ENCODE measurements around the gene PIGZ. TPM values are rescaled to one million over a fixed set of nuclear protein-coding genes. Genes with fewer than 3 reads are reported as not detected.

PIGZ gene
- total RNA-seq, 1 donor from 2014 or later = 10.2 TPM

DNA sequence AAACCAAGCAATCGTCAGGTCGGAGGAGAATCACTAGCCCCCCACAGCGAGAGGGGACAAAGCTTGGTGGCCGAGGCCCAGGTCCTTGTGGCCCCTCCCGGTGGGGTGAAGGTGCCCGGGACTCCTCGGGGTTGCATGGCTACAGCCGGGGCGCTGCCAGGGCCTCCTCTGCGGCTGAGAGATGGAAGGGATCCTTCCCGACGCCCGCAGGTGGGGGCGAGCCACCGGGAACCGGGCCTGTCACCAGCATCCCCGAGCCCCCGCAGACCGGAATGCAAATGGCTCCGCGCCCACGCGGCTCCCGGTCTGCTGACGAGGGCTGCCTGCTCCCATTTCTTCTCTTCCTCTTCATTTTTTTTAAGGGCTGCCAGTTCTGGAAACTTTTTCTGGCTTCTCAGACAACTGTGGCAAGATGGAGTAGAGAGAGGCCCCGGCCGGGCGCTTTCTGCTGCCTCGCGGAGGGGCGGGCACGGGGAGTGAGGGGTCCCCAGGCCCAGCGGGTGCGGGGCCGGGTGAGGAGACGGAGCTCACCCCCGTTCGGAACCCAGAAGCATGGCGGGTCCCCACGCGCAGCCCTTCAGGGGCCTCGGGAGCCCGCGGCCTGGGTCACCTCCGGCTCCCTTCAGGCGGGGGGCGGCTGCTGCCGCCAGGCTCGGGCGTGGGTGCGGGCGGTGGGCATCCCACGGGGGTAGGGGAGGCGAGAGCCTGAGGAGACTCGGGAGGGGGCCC, 33.5 kb upstream of the PIGZ start:
- DNase-seq (ENCODE audit: low spot score) = no peak

DNA sequence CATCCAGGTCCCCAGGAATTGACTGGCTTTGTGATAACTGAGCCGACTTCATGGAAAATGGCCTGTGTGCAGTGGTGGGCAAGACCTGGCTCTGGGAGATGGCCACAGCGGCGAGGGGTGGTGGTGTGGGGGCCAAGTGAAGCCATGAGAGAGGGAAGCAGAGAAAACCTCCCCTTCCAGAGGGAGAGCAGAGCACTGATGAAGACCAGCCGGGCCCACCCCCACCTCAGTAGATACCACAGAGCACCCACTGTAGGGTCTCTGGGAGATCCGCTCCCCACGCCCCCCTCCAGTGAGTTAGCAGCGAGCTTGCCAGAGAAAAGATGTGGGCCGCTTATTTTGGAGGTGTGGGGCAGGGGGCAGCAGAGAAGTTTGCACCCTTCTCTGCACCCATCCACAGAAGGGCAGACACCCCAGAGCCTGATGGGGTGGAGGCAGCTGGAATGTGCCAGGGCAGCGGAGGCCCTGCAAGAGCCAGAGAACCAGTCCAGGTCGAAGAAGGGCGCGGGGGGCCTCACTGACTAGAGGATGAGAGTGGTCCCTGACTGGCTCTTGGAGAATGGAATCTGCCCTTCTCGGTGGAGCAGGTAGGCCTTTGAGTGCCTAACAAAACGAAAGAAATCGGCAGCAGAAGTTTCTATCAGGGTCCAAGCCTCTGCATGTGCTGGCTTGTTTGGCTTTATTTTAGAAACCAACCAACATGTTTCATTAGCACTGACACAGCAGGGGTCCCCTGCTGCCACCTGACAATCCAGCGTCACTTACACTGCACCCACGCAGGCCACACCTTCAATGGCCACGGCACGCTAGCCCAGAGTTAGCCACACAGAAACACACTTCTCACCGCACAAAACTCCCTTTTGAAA, 32.7 kb upstream of the PIGZ start:
- no peak for DNase-seq (ENCODE audit: low spot score)

DNA sequence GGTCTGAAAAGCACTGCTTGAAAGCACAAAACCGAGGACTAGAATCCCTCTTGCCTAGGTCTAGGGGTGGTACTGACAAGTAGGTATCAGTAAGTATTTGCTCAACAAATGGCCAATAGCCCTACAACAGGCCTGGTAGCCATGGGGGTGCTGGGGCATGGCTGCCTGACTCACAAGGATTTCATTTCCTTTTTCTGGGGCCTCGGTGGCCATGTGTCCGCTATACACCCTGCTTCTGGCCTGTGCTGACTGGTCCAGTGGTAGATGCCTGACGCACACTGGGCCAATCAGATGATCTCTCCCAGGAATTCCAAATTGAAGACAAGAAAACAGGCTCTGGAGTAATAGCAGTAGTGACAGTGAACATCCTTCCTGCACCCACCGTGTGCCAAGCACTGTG, 31.6 kb upstream of the PIGZ start:
- no peak for DNase-seq (ENCODE audit: low spot score)

- DNase-seq (ENCODE audit: low spot score) = no peak
Observed at GRCh38 chr3:196998966-196999760, 30.5 kb upstream of the PIGZ start.

DNA sequence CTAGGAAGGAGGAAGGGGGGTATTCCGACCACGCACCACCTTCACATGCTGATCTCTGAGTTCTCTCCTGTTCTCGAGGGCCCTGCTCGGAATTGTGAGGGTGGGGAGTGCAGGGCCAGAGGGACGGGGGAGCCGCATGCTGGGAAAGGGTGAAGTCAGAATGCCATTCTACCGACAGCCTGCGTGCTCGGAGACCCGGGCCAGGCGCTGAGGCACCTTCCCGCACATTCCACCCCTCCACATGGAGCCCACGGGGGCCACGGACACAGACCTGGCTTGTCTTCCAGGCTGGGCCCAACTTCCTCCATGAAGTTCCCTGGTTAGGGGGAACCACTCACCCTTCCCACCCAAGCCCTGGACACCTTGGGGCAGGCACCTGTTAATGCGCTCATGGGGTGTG, 28.7 kb upstream of the PIGZ start:
- no peak for DNase-seq (ENCODE audit: low spot score)

DNA sequence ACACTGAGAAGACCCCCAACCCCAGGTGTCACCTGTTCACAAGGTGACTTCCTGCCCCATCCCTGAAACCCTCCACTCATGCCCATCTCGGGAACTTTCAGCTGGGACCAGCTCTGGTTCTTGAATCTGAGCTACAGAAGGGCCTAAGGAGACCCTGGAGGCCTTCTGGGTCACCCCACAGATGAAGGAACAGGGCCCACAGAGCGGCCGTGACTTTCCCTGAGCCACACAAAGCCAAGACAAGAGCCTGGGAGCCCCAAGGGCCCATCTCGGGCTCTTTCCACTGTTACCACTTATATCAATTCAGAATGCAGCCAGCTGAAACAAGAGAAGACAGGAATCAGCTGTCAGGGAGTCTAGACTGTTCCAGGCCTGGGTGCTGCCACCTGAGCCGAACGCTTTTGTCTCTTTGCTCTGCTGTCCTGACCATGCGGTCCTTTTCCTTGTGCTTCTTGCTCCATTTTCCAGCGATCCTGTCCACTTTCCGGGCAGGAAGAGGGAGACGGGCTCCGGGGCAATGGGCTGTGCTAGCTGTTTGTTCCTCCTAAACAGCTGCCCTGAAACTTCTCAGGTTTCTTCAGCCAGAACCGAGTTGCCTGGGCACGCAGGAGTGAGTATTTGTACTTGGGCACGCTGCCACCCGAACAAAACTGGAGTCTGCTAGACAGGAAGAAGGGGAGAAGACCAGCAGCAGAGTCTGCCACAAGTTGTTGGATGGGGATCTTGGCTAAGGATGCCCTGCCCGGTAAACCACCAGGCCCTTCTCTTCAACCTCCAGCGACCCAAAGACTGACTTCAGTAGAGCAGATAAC, 28.0 kb upstream of the PIGZ start:
- DNase-seq (ENCODE audit: low spot score) = no peak

- DNase-seq (ENCODE audit: low spot score) = no peak
Observed at GRCh38 chr3:196995646-196996355, 27.2 kb upstream of the PIGZ start.

GRCh38 chr3:196995027-196995426, 26.4 kb upstream of the PIGZ start:
- DNase-seq (ENCODE audit: low spot score) = no peak

DNA sequence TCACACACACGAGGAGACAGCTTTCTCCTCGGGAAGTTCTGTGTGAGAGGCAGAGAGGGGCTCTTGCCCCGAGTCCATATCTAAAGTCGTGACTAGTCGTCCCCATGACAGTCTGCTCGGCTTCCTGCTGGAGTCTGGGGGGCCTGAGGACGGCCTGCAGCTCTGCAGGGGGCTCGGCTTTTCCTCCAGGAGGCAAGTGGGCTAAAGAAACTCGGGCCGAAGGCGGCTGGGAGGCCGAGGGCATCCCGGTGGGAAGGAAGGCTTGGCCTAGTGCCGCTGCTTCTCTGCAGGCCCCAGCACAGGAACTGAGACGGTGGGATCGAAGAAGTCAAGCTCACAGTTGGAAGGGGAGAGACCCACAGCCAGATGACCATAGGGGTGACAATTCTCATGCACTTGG, 25.4 kb upstream of the PIGZ start:
- no peak for DNase-seq (ENCODE audit: low spot score)

DNA sequence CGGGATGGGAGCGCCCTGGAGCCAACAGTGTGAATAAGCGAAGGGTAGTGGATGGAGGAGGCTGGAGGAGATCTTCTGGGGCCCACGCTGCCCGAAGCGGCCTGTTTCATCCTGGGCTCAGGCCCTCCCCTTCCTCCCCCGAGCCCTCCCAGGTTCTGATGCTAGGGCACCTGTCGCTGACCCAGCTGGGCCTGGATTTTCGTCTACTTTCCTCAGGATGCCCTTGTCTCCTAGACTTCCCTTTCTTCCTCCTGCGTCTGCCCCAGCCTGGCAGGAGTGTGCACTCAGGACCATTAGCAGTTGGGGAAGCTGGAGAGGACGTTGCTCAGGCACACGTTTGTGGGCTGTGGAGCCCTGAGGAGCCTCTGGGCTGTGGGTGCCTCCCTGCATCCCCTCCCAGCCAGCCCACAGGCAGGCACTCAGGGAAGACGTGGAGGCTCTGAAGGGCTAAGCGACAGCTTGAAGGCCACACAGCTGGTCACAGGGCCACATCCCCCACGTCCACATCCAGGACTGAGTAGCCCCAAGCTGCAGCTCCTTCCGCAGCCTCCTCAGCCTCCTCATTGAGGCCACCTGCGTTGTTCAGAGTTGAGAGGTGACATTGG, 23.9 kb upstream of the PIGZ start:
- DNase-seq (ENCODE audit: low spot score) = no peak

- no peak for DNase-seq (ENCODE audit: low spot score)
Observed at GRCh38 chr3:196991581-196992460, 23.2 kb upstream of the PIGZ start.

- DNase-seq (ENCODE audit: low spot score) = no peak
Observed at GRCh38 chr3:196990601-196991007, 22.0 kb upstream of the PIGZ start.

- no peak for DNase-seq (ENCODE audit: low spot score)
Observed at GRCh38 chr3:196989721-196990262, 21.2 kb upstream of the PIGZ start.

DNA sequence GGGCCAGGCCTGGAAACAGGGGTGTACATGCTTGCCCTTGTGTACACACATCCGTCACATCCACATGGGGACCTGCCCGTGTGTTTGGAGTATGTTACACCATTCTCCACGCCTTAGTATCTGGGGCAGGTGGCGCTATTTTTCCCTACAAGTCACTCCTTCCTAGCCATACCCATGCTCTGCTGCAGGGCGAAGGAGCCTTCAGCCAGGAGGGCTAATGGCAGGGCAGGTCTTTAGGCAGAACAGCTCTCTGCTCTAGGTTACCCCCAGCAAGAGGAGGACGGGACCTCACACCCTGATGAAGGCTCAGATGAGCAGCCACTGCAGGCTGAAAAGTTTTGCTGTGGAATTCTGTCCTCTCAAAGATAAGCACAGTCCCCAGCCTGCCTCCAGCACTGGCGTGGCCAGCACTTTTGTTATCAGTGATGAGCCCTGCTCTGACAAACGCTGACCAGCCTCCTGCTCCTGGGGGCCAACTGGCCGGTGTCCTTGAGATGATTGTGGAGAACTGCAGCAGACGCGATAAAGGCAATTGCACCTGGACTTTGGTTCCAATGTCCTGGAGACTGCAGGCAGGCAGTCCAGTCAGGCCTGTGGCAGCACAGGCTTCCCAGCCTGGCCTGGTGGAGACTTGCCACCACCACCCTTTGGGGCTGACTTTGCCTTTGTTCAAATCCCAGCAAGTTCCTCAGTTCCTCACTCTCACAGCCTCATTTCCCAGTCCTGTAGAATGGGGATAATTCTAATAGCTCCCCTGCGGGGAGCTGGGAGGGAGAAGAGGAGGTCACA, 19.8 kb upstream of the PIGZ start:
- no peak for DNase-seq (ENCODE audit: low spot score)

DNA sequence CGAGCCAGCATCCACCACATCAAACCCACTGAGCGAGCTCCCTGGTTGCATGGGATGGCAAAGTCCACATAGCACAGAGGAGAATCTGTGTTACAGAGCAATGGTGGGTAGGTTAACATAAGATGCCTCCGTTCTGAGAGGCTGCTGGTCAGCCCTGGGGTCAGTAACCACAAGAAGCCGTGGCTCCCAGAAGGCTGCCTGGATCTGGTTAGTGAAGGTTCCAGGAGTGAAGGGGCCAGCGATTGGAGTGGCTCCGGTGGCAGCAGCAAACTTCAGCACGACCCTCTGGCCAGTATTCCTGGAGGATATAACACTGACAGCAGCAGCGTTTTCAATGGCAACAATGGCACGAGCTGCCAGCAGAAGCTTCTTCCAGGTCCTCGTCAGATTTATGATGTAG, 18.4 kb upstream of the PIGZ start:
- DNase-seq (ENCODE audit: low spot score) = no peak

- no peak for DNase-seq (ENCODE audit: low spot score)
Observed at GRCh38 chr3:196985954-196986885, 17.6 kb upstream of the PIGZ start.

DNA sequence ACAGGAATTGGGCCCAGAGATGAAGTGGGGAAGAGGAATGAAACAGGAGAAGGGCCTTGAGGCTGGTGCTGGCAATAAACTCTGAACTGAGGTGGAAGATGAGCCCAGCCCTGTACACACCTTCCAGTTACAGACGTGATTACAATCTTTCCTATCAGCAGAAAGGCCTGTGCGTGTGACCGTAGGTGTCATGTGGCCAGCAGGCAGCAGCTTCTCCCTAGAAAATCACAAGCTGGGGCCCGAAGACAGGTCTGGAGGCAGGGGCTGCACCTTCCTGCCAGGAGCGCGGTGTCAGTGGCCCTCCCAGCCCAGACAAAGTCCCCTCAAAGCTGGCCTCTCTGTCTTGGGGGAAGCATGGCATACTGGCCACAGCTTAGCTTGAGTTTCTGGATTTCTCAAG, 16.7 kb upstream of the PIGZ start:
- DNase-seq (ENCODE audit: low spot score) = no peak
